Testis (tissue), 2 donors: ENCODE measurements around the gene FARP1.

Source experiments
- CTCF ChIP-seq, 3 experiments: fragments of 450-650 bp in 2 of 3; fragments of 200-600 bp in 1 of 3; sonication (generic) in 1 of 3; IDR thresholded peaks; one replicate each; pipeline ENCODE4 v1.5.1; 2016 to 2019; ENCODE audit warnings: antibody characterized with exemption in 3 of 3, mild to moderate bottlenecking in 2 of 3, moderate library complexity in 1 of 3
- POLR2A ChIP-seq: fragments of 450-650 bp; IDR thresholded peaks from one replicate; pipeline ENCODE4 v1.6.1; 2017; ENCODE audit warnings: antibody characterized with exemption, mild to moderate bottlenecking, moderate library complexity

GRCh38 chr13:98213354-98213753 is 70.5 kb downstream of the FARP1 start:
- TF ChIP-seq CTCF (IDR thresholded peaks at IDR 0.05) = no peak
- no peak for TF ChIP-seq POLR2A
